ENCODE measurements around the gene CRCP.
A peak's percentile ranks its signal among the peaks of the same experiment; 100 is the strongest.
"Not testable (repeated sequence)": the region's sequence is repeated elsewhere in the genome, so short reads cannot be mapped to it uniquely, and the experiment has no call there.

Gene CRCP

DNA sequence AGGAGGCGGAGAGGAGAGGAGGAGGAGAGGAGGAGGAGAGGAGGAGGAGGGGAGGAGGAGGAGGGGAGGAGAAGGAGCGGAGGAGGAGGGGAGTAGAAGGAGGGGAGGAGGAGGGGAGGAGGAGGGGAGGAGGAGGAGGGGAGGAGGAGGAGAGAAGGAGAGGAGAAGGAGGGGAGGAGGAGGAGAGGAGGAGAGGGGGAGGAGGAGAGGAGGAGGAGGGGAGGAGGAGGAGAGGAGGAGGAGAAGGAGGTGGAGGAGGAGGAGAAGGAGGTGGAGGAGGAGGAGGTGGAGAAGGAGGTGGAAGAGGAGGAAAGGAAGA lies 15.5 kb upstream of the CRCP start:
- peak; percentile 42 for DNase-seq (ENCODE audit: low read depth)
- H3K4me3 ChIP-seq (ENCODE audit: low read length) = no peak overlapping the region
- no peak for TF ChIP-seq CTCF (conservative IDR thresholded peaks at IDR 0.05; ENCODE audit: low read length)

DNA sequence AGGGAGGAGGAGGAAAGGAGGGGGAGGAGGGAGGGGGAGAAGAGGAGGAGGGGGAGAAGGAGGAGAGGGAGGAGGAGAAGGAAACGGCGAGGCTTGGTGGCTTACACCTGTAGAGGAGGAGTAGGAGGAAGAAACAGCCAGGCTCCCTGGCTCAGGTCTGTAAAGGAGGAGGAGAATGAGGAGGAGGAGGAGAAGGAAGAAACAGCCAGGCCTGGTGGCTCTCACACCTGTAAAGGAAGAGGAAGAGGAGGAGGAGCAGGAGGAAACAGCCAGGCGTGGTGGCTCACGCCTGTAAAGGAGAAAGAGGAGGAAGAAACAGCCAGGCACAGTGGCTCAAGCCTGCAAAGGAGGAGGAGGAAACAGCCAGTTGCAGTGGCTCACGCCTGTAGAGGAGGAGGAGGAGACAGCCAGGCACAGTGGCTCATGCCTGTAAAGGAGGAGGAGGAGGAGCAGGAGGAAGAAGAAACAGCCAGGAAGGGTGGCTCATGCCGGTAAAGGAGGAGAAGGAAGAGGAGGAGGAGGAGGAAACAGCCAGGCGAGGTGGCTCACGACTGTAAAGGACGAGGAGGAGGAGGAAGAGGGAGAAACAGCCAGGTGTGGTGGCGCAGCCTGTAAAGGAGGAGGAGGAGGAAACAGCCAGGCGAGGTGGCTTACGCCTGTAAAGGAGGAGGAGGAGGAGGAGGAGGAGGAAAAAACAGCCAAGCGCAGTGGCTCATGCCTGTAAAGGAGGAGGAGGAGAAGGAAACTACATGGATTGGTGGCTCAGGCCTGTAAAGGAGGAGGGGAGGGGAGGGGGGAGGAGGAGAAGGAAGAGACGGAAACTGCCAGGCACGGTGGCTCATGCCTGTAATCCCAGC lies 14.9 kb upstream of the CRCP start:
- TF ChIP-seq CTCF (conservative IDR thresholded peaks at IDR 0.05; ENCODE audit: low read length) = no peak
- peak overlapping the region; percentile 62 for H3K4me3 ChIP-seq (ENCODE audit: low read length)
- DNase-seq (ENCODE audit: low read depth) = peak; percentile 87

DNA sequence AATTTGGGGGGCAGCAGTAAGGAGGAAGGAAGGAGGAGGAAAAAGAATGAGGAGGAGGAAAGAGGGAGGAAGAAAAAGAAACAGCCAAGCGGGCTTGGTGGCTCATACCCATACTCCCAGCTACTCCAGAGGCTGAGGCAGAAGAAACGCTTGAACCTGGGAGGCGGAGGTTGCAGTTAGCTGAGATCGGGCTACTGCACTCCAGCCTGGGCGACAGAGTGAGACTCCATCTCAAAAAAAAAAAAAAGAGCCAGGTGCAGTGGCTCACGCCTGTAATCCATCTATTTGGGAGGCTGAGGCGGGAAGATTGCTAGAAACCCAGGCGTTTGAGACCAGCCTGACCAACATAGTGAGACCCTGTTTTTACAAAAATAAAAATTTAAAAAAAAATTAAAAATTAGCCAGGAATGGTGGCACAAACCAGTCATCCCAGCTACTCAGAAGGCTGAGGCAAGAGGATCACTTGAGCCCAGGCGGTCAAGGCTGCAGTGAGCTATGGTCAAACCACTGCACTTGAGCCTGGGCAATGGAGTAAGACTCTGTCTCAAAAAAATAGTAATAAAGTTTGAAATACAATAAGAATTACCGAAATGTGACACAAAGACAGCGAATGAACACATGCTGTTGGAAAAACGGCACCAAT lies 14.1 kb upstream of the CRCP start:
- H3K4me3 ChIP-seq (ENCODE audit: low read length) = peak overlapping the region; percentile 62
- no peak for DNase-seq (ENCODE audit: low read depth)
- no peak for TF ChIP-seq CTCF (conservative IDR thresholded peaks at IDR 0.05; ENCODE audit: low read length)

GRCh38 chr7:66102168-66102567 lies 12.5 kb upstream of the CRCP start:
- DNase-seq (ENCODE audit: low read depth); H3K4me3 ChIP-seq (ENCODE audit: low read length): not testable (repeated sequence)

- peak; percentile 64 for DNase-seq (ENCODE audit: low read depth)
- H3K4me3 ChIP-seq (ENCODE audit: low read length) = not testable (repeated sequence)
These were observed 10.7 kb upstream of the CRCP start for GRCh38 chr7:66103994-66104393.

- DNase-seq (ENCODE audit: low read depth) = no peak
- H3K4me3 ChIP-seq (ENCODE audit: low read length) = no peak overlapping the region
- TF ChIP-seq CTCF (conservative IDR thresholded peaks at IDR 0.05; ENCODE audit: low read length) = no peak
These were observed 9.3 kb upstream of the CRCP start for GRCh38 chr7:66105263-66105748.

DNA sequence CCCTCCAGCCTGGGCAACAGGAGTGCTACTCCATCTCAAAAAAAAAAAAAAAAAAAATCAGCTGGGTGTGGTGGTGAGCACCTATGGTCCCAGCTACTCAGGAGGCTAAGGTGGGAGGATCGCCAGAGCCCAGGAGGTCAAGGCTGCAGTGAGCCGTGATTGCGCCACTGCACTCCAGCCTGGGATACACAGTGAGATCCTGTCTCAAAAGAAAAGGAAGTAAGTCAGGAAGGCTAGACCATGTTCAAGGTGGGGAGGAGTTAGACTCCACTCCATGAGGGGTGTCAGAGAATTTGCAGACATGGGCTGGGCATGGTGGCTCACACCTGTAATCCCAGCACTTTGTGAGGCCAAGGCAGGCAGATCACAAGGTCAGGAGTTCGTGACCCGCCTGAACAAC lies 6.2 kb upstream of the CRCP start:
- DNase-seq (ENCODE audit: low read depth); H3K4me3 ChIP-seq (ENCODE audit: low read length): not testable (repeated sequence)

GRCh38 chr7:66110856-66111255 lies 3.8 kb upstream of the CRCP start:
- peak; percentile 94 for DNase-seq (ENCODE audit: low read depth)
- no peak for TF ChIP-seq CTCF (conservative IDR thresholded peaks at IDR 0.05; ENCODE audit: low read length)
- no peak overlapping the region for H3K4me3 ChIP-seq (ENCODE audit: low read length)

DNA sequence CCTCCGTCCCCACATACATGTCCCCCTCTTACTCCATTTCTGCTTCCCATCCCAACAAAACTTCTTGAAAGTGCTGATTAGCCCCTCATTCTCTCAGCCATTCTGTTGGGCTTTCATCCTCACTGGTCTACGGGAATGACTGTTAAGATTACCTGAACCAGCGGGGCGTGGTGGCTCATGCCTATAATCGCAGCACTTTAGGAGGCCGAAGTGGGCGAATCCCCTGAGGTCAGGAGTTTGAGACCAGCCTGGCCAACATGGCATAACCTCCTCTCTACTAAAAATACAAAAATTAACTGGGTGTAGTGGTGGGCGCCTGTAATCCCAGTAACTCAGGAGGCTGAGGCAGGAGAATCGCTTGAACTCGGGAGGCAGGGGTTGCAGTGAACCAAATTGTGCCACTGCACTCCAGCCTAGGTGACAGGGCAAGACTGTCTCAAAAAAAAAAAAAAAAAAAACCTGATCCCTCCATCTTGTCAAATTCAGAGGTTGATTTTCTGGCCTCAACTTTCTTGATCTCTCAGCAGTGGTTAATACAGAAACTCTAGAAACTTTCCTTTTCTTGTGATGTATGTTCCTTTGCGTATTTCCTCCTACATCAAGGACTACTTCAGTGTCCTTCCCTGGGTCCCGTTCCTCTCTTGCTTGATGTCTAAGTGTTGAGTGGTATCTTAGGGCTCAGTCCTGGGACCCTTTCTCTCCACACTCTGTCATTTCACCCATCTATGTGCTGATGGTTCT lies 2.2 kb downstream of the CRCP start:
- H3K4me3 ChIP-seq (ENCODE audit: low read length); DNase-seq (ENCODE audit: low read depth): not testable (repeated sequence)
